Calu3 (cell line): ENCODE measurements around the gene CTTNBP2. TPM values are rescaled to one million over a fixed set of nuclear protein-coding genes. Genes with fewer than 3 reads are reported as not detected.

Source experiments
- BruUV-seq: library from RNA; stranded (reverse); fragments of 400-500 nt; replicated peaks from 2 replicates; lab custom pipeline; 2021; lab: Mats Ljungman, UMichigan
- CTCF ChIA-PET: fragments of 300-600 bp; sonication (Branson Sonifier 250); formaldehyde crosslinking; loops from one replicate; lab custom pipeline; 2022; ENCODE audit warnings: antibody characterized with exemption; lab: Charles Lee
- DNase-seq: peaks from one replicate; pipeline ENCODE4 v3.0.0; 2022
- H3K27ac Mint-ChIP-seq: one replicate; pipeline ENCODE4 v1.8.0; 2022; ENCODE audit warnings: mixed read lengths; ENCODE audit not compliant: unreplicated experiment
- H3K27me3 Mint-ChIP-seq: one replicate; pipeline ENCODE4 v1.8.0; 2022; ENCODE audit warnings: mixed read lengths; ENCODE audit not compliant: unreplicated experiment
- H3K36me3 Mint-ChIP-seq: one replicate; pipeline ENCODE4 v1.8.0; 2022; ENCODE audit warnings: mild to moderate bottlenecking, moderate library complexity, mixed read lengths; ENCODE audit not compliant: insufficient read depth, unreplicated experiment
- H3K4me1 Mint-ChIP-seq: one replicate; pipeline ENCODE4 v1.8.0; 2022; ENCODE audit warnings: mild to moderate bottlenecking, low read depth, mixed read lengths; ENCODE audit not compliant: unreplicated experiment
- H3K4me3 Mint-ChIP-seq: one replicate; pipeline ENCODE4 v1.8.0; 2022; ENCODE audit warnings: mild to moderate bottlenecking, low read depth, moderate library complexity, mixed read lengths; ENCODE audit not compliant: unreplicated experiment
- H3K9me3 Mint-ChIP-seq: one replicate; pipeline ENCODE4 v1.8.0; 2022; ENCODE audit warnings: low read depth, mixed read lengths; ENCODE audit not compliant: unreplicated experiment
- CTCF ChIP-seq: fragments of 200-600 bp; IDR thresholded peaks from one replicate; pipeline ENCODE4 v1.8.0; 2022; ENCODE audit warnings: antibody characterized with exemption; ENCODE audit not compliant: unreplicated experiment
- intact Hi-C: fragments of 100-400 bp; cut with micrococcal nuclease; formaldehyde crosslinking; loops from one replicate; pipeline ENCODE4 v1.10.0; 2022; ENCODE audit not compliant: unreplicated experiment
- total RNA-seq: library from RNA; stranded (reverse); gene quantifications from 2 replicates; pipeline ENCODE4 v1.2.3, GENCODE V29; 2022

The CTTNBP2 gene
- total RNA-seq, 1 experiment from 2014 or later: 2.3 TPM

- CTCF ChIA-PET: no interaction called here
- peaks cover 2% of the 10 kb centered on the region for H3K9me3 Mint-ChIP-seq
- H3K27me3 Mint-ChIP-seq: no peaks in the 10 kb centered on the region
- H3K27ac Mint-ChIP-seq: peak overlapping the region; percentile 74
- no peak for DNase-seq
- no TSS peak for BruUV-seq
- H3K4me1 Mint-ChIP-seq: peaks cover 44% of the 10 kb centered on the region
- H3K4me3 Mint-ChIP-seq: no peak overlapping the region
- peaks cover 4% of the 10 kb centered on the region for H3K36me3 Mint-ChIP-seq
- no peak for TF ChIP-seq CTCF
- intact Hi-C loops: no loop called here
Measured at GRCh38 chr7:117705630-117706029, 167.6 kb downstream of the CTTNBP2 start.

- Mint-ChIP-seq H3K27ac (peak overlapping the region; percentile 60), H3K27me3 (no peaks in the 10 kb centered on the region), H3K36me3 (peaks cover 4% of the 10 kb centered on the region), H3K4me1 (peaks cover 44% of the 10 kb centered on the region), H3K9me3 (peaks cover 2% of the 10 kb centered on the region), H3K4me3 (no peak overlapping the region)
- DNase-seq: peak; percentile 28
- CTCF ChIA-PET: no interaction called here
- no peak for TF ChIP-seq CTCF
- BruUV-seq: no TSS peak
- intact Hi-C loops: no loop called here
Measured at GRCh38 chr7:117704063-117704462, 169.2 kb downstream of the CTTNBP2 start.

- H3K27me3 Mint-ChIP-seq: no peaks in the 10 kb centered on the region
- TF ChIP-seq CTCF: no peak
- peaks cover 6% of the 10 kb centered on the region for H3K9me3 Mint-ChIP-seq
- intact Hi-C loops: no loop called here
- CTCF ChIA-PET: interaction anchor here (0.7 kb wide), 1 partner anchor 31 kb away, joined by 3 read pairs; no protein-coding TSS in a partner anchor
- DNase-seq: no peak
- peaks cover 17% of the 10 kb centered on the region for H3K4me1 Mint-ChIP-seq
- H3K4me3 Mint-ChIP-seq: no peak overlapping the region
- no TSS peak for BruUV-seq
- H3K36me3 Mint-ChIP-seq: no peaks in the 10 kb centered on the region
- no peak overlapping the region for H3K27ac Mint-ChIP-seq
Measured at GRCh38 chr7:117698018-117698417, 175.2 kb downstream of the CTTNBP2 start.

GRCh38 chr7:117692338-117692737 lies 180.9 kb downstream of the CTTNBP2 start:
- no TSS peak for BruUV-seq
- Mint-ChIP-seq H3K9me3 (peaks cover 3% of the 10 kb centered on the region), H3K4me3 (no peak overlapping the region), H3K27me3 (no peaks in the 10 kb centered on the region), H3K36me3 (no peaks in the 10 kb centered on the region), H3K27ac (no peak overlapping the region), H3K4me1 (no peaks in the 10 kb centered on the region)
- intact Hi-C loops: no loop called here
- no peak for TF ChIP-seq CTCF
- CTCF ChIA-PET: no interaction called here
- DNase-seq: no peak
